CD14-positive monocyte (primary cell): ENCODE data around the gene SPEM2. TPM values are rescaled to one million over a fixed set of nuclear protein-coding genes. Genes with fewer than 3 reads are reported as not detected.
"Not testable (repeated sequence)": the region's sequence is repeated elsewhere in the genome, so short reads cannot be mapped to it uniquely, and the experiment has no call there.

Experiments
- DNase-seq, 3 donors: peaks; one replicate each; pipeline ENCODE4 v3.0.0-alpha.2; 2011 to 2022
- H2AFZ ChIP-seq: 2 replicates; pipeline ENCODE4 v1.6.0; 2012; ENCODE audit warnings: mild to moderate bottlenecking, low read depth, low read length, inconsistent platforms; ENCODE audit not compliant: insufficient read depth, poor library complexity, severe bottlenecking
- H3K27ac ChIP-seq, 2 donors: 1 replicate in 1 of 2; 2 replicates in 1 of 2; pipeline ENCODE4 v1.5.1; 2012 to 2013; ENCODE audit warnings: low read length in 2 of 2, control low read depth in 1 of 2, inconsistent platforms in 1 of 2, low read depth in 1 of 2, mild to moderate bottlenecking in 1 of 2
- H3K27me3 ChIP-seq, 2 donors: one replicate each; pipeline versions ENCODE4 v1.6.0 to v1.6.1; 2011 to 2013; ENCODE audit warnings: low read length in 2 of 2; ENCODE audit not compliant: control insufficient read depth in 2 of 2, insufficient read depth in 2 of 2
- H3K36me3 ChIP-seq, 2 donors: replicated peaks in 1 of 2; 1 replicate in 1 of 2; 2 replicates in 1 of 2; pipeline versions ENCODE4 v1.5.1 to v1.6.1; 2012 to 2013; ENCODE audit warnings: low read length in 2 of 2, control low read depth in 1 of 2, inconsistent platforms in 1 of 2, mild to moderate bottlenecking in 1 of 2; ENCODE audit not compliant: insufficient read depth in 2 of 2, control insufficient read depth in 1 of 2
- H3K4me1 ChIP-seq, 2 donors: 1 replicate in 1 of 2; 2 replicates in 1 of 2; pipeline versions ENCODE4 v1.5.1 to v1.6.1; 2012 to 2013; ENCODE audit warnings: low read length in 2 of 2, control low read depth in 1 of 2, inconsistent platforms in 1 of 2, mild to moderate bottlenecking in 1 of 2, moderate library complexity in 1 of 2; ENCODE audit not compliant: insufficient read depth in 2 of 2, control insufficient read depth in 1 of 2
- H3K4me2 ChIP-seq: replicated peaks from 2 replicates; pipeline ENCODE3; 2012; ENCODE audit warnings: low read length, moderate library complexity, mild to moderate bottlenecking; ENCODE audit not compliant: poor library complexity, severe bottlenecking; ENCODE audit errors: extremely low read depth
- H3K4me3 ChIP-seq, 3 experiments: fragments of 200-600 bp in 1 of 3; sonication (generic) in 1 of 3; replicated peaks in 1 of 3; 1 replicate in 2 of 3; 2 replicates in 1 of 3; pipeline ENCODE4 v1.5.1; 2011 to 2013; ENCODE audit warnings: low read length in 3 of 3, mild to moderate bottlenecking in 3 of 3, control low read depth in 2 of 3, low read depth in 2 of 3, inconsistent platforms in 1 of 3, moderate library complexity in 1 of 3
- H3K79me2 ChIP-seq: 2 replicates; pipeline ENCODE4 v1.6.0; 2012; ENCODE audit warnings: mild to moderate bottlenecking, control low read depth, inconsistent platforms, low read length, moderate library complexity; ENCODE audit not compliant: insufficient read depth
- H3K9ac ChIP-seq: 2 replicates; pipeline ENCODE4 v1.6.0; 2017; ENCODE audit warnings: low read length, mild to moderate bottlenecking; ENCODE audit not compliant: insufficient read depth, poor library complexity, severe bottlenecking
- H3K9me3 ChIP-seq, 2 donors: replicated peaks in 1 of 2; 1 replicate in 1 of 2; 2 replicates in 1 of 2; pipeline versions ENCODE4 v1.5.1 to v1.6.1; 2012 to 2013; ENCODE audit warnings: low read length in 2 of 2, control low read depth in 1 of 2; ENCODE audit not compliant: control insufficient read depth in 1 of 2, insufficient read depth in 1 of 2
- H4K20me1 ChIP-seq: 2 replicates; pipeline ENCODE4 v1.6.0; 2012; ENCODE audit warnings: mild to moderate bottlenecking, low read length, control low read depth, moderate library complexity; ENCODE audit not compliant: insufficient read depth
- H3K27ac Mint-ChIP-seq, 7 donors: one replicate each; pipeline ENCODE4 v1.8.0; 2020; ENCODE audit warnings: mild to moderate bottlenecking in 7 of 7, mixed read lengths in 7 of 7, moderate library complexity in 6 of 7, inconsistent platforms in 2 of 7
- H3K27me3 Mint-ChIP-seq, 3 donors: one replicate each; pipeline ENCODE4 v1.8.0; 2021 to 2022; ENCODE audit warnings: low read depth in 3 of 3, mild to moderate bottlenecking in 3 of 3, mixed read lengths in 3 of 3, moderate library complexity in 3 of 3, inconsistent platforms in 1 of 3
- H3K36me3 Mint-ChIP-seq, 2 donors: one replicate each; pipeline ENCODE4 v1.8.0; 2020; ENCODE audit warnings: mixed read lengths in 2 of 2, inconsistent platforms in 1 of 2, mild to moderate bottlenecking in 1 of 2
- H3K4me1 Mint-ChIP-seq: one replicate; pipeline ENCODE4 v1.8.0; 2020; ENCODE audit warnings: mild to moderate bottlenecking, mixed read lengths
- H3K4me3 Mint-ChIP-seq, 2 donors: one replicate each; pipeline ENCODE4 v1.8.0; 2020; ENCODE audit warnings: mild to moderate bottlenecking in 2 of 2, mixed read lengths in 2 of 2, moderate library complexity in 1 of 2
- H3K9me3 Mint-ChIP-seq, 7 donors: one replicate each; pipeline ENCODE4 v1.8.0; 2020 to 2022; ENCODE audit warnings: mixed read lengths in 7 of 7, mild to moderate bottlenecking in 6 of 7, moderate library complexity in 6 of 7, inconsistent platforms in 2 of 7
- CTCF ChIP-seq: fragments of 200-600 bp; IDR thresholded peaks from one replicate; pipeline ENCODE4 v1.8.0; 2022; ENCODE audit warnings: antibody characterized with exemption, mild to moderate bottlenecking
- WGBS: methylation state at CpG from one replicate; pipeline ENCODE4 v1.1.5; 2013; ENCODE audit warnings: missing lambda C conversion rate; ENCODE audit not compliant: insufficient coverage; 5-methylcytosine and 5-hydroxymethylcytosine counted together
- intact Hi-C, 2 donors: fragments of 100-400 bp; cut with micrococcal nuclease; formaldehyde crosslinking; loops; one replicate each; pipeline versions ENCODE4 v1.15.0 to v1.15.1; 2023
- polyA plus RNA-seq, 3 donors: library from polyadenylated mRNA; depleted of rRNA in 1 of 3; unstranded in 2 of 3; stranded (reverse) in 1 of 3; fragments of 300-500 nt in 2 of 3; fragments of >200 nt in 1 of 3; fragmentation: Illumina TruSeq in 2 of 3; gene quantifications; 1 replicate in 2 of 3; 2 replicates in 1 of 3; pipeline ENCODE4 v1.2.3, GENCODE V29; 2012 to 2021

The SPEM2 gene
- polyA plus RNA-seq, 3 donors, result not detected

- Histone ChIP-seq H3K4me1 (peaks cover 21 to 28% of the 10 kb centered on the region in 2 donors), H4K20me1 (no peaks in the 10 kb centered on the region), H3K9me3 (no peaks in the 10 kb centered on the region), H3K27me3 (no peaks in the 10 kb centered on the region), H3K9ac (no peak overlapping the region), H3K79me2 (peaks cover 28% of the 10 kb centered on the region), H3K36me3 (peaks cover 14 to 20% of the 10 kb centered on the region in 2 donors), H2AFZ (no peak overlapping the region), H3K4me3 (no peak overlapping the region), H3K27ac (no peak overlapping the region), H3K4me2 (no peak overlapping the region)
- Mint-ChIP-seq H3K9me3 (no peaks in the 10 kb centered on the region), H3K4me3 (no peak overlapping the region), H3K4me1 (peaks cover 26% of the 10 kb centered on the region), H3K27ac (peak overlapping the region in 2 of 7 donors; percentile 32 to 88), H3K27me3 (no peaks in the 10 kb centered on the region), H3K36me3 (peaks cover 18 to 32% of the 10 kb centered on the region in 2 donors)
- DNase-seq, result no peak
- WGBS, result 98% methylated on average over 9 of the region's 11 CpGs
- intact Hi-C loops, result no loop called here
- no peak for TF ChIP-seq CTCF
Measured at GRCh38 chr17:7468290-7468689, 42.9 kb downstream of the SPEM2 start.

- Histone ChIP-seq H3K4me1 (peaks cover 21 to 28% of the 10 kb centered on the region in 2 donors), H3K4me3 (no peak overlapping the region), H3K79me2 (peaks cover 34% of the 10 kb centered on the region), H2AFZ (no peak overlapping the region), H3K9me3 (no peaks in the 10 kb centered on the region), H3K27ac (no peak overlapping the region), H3K27me3 (no peaks in the 10 kb centered on the region), H3K9ac (no peak overlapping the region), H3K36me3 (peaks cover 8 to 14% of the 10 kb centered on the region in 2 donors), H3K4me2 (no peak overlapping the region), H4K20me1 (no peaks in the 10 kb centered on the region)
- WGBS, result 97% methylated on average over 6 of the region's 12 CpGs
- intact Hi-C loops, result no loop called here
- Mint-ChIP-seq H3K4me3 (no peak overlapping the region), H3K27ac (no peak overlapping the region), H3K4me1 (peaks cover 26% of the 10 kb centered on the region), H3K36me3 (peaks cover 12 to 26% of the 10 kb centered on the region in 2 donors), H3K9me3 (no peaks in the 10 kb centered on the region), H3K27me3 (no peaks in the 10 kb centered on the region)
- no peak for TF ChIP-seq CTCF
- no peak for DNase-seq
Measured at GRCh38 chr17:7468804-7469389, 43.5 kb downstream of the SPEM2 start.

GRCh38 chr17:7469843-7470242 lies 44.4 kb downstream of the SPEM2 start:
- H3K4me3 Mint-ChIP-seq, H3K27ac Mint-ChIP-seq, H3K4me3 ChIP-seq, H3K9ac ChIP-seq, H3K9me3 ChIP-seq, H4K20me1 ChIP-seq, DNase-seq, H3K36me3 ChIP-seq, intact Hi-C loops, H3K9me3 Mint-ChIP-seq, H3K27ac ChIP-seq, H3K4me2 ChIP-seq, H3K27me3 ChIP-seq, H2AFZ ChIP-seq, H3K27me3 Mint-ChIP-seq: not testable (repeated sequence)
- WGBS, result 70% methylated on average over 2 of the region's 12 CpGs
- peaks cover 25 to 35% of the 10 kb centered on the region in 2 donors for H3K4me1 ChIP-seq
- H3K79me2 ChIP-seq, result peaks cover 44% of the 10 kb centered on the region
- Mint-ChIP-seq H3K36me3 (peaks cover 10 to 22% of the 10 kb centered on the region in 2 donors), H3K4me1 (peaks cover 32% of the 10 kb centered on the region)
